ENCODE results near the gene KDM2B.

GRCh38 chr12:121456551-121456950 is 124.3 kb downstream of the KDM2B start:
- TF ChIP-seq CTCF (IDR thresholded peaks at IDR 0.05) (no peak), POLR2AphosphoS5 (IDR thresholded peaks at IDR 0.05) (no peak), POLR2A (IDR thresholded peaks at IDR 0.05; ENCODE audit: low read depth) (no peak), EP300 (IDR thresholded peaks at IDR 0.05) (no peak)

Data from esophagus muscularis mucosa (tissue), 4 donors.